GOT3 (cell line): ENCODE data around the gene ASPHD2.

Experiments used
- DNase-seq: peaks from one replicate; lab custom pipeline; 2025; ENCODE audit warnings: mixed read lengths; lab: John Stamatoyannopoulos, UW

The ASPHD2 gene

GRCh38 chr22:26446808-26447515, 17.9 kb downstream of the ASPHD2 start:
- DNase-seq = no peak

GRCh38 chr22:26447584-26448329, 18.7 kb downstream of the ASPHD2 start:
- no peak for DNase-seq

- no peak for DNase-seq
These were observed 19.3 kb downstream of the ASPHD2 start for GRCh38 chr22:26448334-26448733.

GRCh38 chr22:26448941-26449340, 19.9 kb downstream of the ASPHD2 start:
- no peak for DNase-seq

- no peak for DNase-seq
These were observed 21.6 kb downstream of the ASPHD2 start for GRCh38 chr22:26450453-26451185.

- DNase-seq = no peak
These were observed 23.4 kb downstream of the ASPHD2 start for GRCh38 chr22:26452236-26453016.

- no peak for DNase-seq
These were observed 24.2 kb downstream of the ASPHD2 start for GRCh38 chr22:26453216-26453615.

GRCh38 chr22:26453812-26454500, 24.9 kb downstream of the ASPHD2 start:
- no peak for DNase-seq

- DNase-seq = no peak
These were observed 28.7 kb downstream of the ASPHD2 start for GRCh38 chr22:26457661-26458272.

GRCh38 chr22:26460202-26460601, 31.1 kb downstream of the ASPHD2 start:
- no peak for DNase-seq

GRCh38 chr22:26461188-26461810, 32.2 kb downstream of the ASPHD2 start:
- DNase-seq = no peak

GRCh38 chr22:26462051-26462450, 33.0 kb downstream of the ASPHD2 start:
- no peak for DNase-seq

GRCh38 chr22:26462641-26463040, 33.6 kb downstream of the ASPHD2 start:
- DNase-seq = no peak

GRCh38 chr22:26463101-26463661, 34.1 kb downstream of the ASPHD2 start:
- no peak for DNase-seq

GRCh38 chr22:26463688-26464087, 34.6 kb downstream of the ASPHD2 start:
- DNase-seq = no peak

GRCh38 chr22:26464312-26464711, 35.3 kb downstream of the ASPHD2 start:
- DNase-seq = no peak

GRCh38 chr22:26466196-26466595, 37.1 kb downstream of the ASPHD2 start:
- DNase-seq = no peak

- no peak for DNase-seq
These were observed 41.7 kb downstream of the ASPHD2 start for GRCh38 chr22:26470807-26471206.

- DNase-seq = no peak
These were observed 42.5 kb downstream of the ASPHD2 start for GRCh38 chr22:26471522-26471921.

- no peak for DNase-seq
These were observed 45.6 kb downstream of the ASPHD2 start for GRCh38 chr22:26474682-26475081.
